PFSK-1 (cell line): ENCODE measurements around the gene CAPN3.

Experiments
- POLR2AphosphoS5 ChIP-seq: IDR thresholded peaks from 2 replicates; pipeline ENCODE4 v1.6.1; 2012; ENCODE audit warnings: low read depth, mild to moderate bottlenecking, control low read depth, low read length, moderate library complexity
- SIN3A ChIP-seq: IDR thresholded peaks from 2 replicates; pipeline ENCODE4 v1.6.1; 2012; ENCODE audit warnings: mild to moderate bottlenecking, low read length, moderate library complexity, borderline replicate concordance; ENCODE audit not compliant: insufficient read depth
- TAF1 ChIP-seq: IDR thresholded peaks from 2 replicates; pipeline ENCODE4 v1.6.1; 2012; ENCODE audit warnings: low read length, control low read depth, borderline replicate concordance; ENCODE audit not compliant: insufficient read depth
- TF ChIP-seq, protein P1 (sequence below), 2 experiments: IDR thresholded peaks; 2 replicates each; pipeline versions ENCODE4 v1.6.1 to v1.8.0; 2011 to 2012; ENCODE audit warnings: low read depth in 2 of 2, low read length in 2 of 2, control low read depth in 1 of 2, inconsistent platforms in 1 of 2, mild to moderate bottlenecking in 1 of 2, moderate library complexity in 1 of 2; ENCODE audit not compliant: insufficient read depth in 1 of 2

DNA sequence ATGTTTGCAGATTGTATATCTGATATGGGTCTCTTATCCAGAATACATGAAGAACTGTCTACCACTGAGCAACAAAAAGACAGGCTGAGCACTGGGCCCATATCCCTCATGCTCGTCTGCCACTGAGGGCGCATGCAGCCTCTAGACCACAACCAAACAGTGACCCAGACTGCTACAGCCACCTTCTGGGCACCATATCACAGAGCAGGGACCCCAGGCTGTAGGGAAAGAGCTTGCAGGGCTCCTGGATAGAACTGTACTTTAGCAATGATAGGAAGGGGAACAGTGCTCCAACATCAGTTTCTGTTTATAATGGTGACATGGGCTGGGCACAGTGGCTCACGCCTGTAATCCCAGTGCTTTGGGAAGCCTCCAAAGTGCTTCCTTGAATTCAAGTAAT lies 45.8 kb upstream of the CAPN3 start:
- TF ChIP-seq POLR2AphosphoS5 (no peak), TAF1 (no peak), SIN3A (no peak)
- TF ChIP-seq, protein P1, sequence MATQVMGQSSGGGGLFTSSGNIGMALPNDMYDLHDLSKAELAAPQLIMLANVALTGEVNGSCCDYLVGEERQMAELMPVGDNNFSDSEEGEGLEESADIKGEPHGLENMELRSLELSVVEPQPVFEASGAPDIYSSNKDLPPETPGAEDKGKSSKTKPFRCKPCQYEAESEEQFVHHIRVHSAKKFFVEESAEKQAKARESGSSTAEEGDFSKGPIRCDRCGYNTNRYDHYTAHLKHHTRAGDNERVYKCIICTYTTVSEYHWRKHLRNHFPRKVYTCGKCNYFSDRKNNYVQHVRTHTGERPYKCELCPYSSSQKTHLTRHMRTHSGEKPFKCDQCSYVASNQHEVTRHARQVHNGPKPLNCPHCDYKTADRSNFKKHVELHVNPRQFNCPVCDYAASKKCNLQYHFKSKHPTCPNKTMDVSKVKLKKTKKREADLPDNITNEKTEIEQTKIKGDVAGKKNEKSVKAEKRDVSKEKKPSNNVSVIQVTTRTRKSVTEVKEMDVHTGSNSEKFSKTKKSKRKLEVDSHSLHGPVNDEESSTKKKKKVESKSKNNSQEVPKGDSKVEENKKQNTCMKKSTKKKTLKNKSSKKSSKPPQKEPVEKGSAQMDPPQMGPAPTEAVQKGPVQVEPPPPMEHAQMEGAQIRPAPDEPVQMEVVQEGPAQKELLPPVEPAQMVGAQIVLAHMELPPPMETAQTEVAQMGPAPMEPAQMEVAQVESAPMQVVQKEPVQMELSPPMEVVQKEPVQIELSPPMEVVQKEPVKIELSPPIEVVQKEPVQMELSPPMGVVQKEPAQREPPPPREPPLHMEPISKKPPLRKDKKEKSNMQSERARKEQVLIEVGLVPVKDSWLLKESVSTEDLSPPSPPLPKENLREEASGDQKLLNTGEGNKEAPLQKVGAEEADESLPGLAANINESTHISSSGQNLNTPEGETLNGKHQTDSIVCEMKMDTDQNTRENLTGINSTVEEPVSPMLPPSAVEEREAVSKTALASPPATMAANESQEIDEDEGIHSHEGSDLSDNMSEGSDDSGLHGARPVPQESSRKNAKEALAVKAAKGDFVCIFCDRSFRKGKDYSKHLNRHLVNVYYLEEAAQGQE (IDR thresholded peaks at IDR 0.05; ENCODE audit: insufficient read depth in 1 of 2, low read depth in 2 of 2, low read length in 2 of 2): no peak
